ENCODE results near the gene LIFR. TPM values are rescaled to one million over a fixed set of nuclear protein-coding genes. Genes with fewer than 3 reads are reported as not detected.

LIFR gene
- total RNA-seq, 1 donor: 39.8 TPM

DNA sequence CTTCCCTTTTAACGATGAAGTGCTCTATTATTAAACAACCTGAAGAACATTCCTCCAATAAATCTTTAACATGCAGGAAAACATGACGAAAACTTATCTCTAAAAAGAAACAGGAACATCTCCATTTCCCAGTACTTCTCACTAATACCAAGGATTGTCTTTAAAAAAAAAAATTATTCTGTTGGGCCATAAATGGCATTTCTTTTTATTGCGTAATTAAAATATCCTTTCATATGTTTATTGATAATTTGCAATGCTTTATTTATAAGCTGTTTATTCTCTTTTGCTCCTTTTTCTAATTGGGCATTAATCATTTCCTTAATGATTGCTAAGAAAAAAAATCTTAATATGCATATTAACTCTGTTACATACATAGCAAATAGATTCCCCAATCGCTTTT, 18.9 kb downstream of the LIFR start:
- no peaks in the 10 kb centered on the region for H3K9me3 ChIP-seq (ENCODE audit: low read depth, low read length)
- no peak overlapping the region for H3K27ac ChIP-seq (ENCODE audit: low read depth, low read length)
- H3K4me2 ChIP-seq (ENCODE audit: insufficient read depth, low read length): no peak overlapping the region
- H3K79me2 ChIP-seq (ENCODE audit: insufficient read depth, low read length): peaks cover 72% of the 10 kb centered on the region
- H3K4me3 ChIP-seq (ENCODE audit: insufficient read depth, low read length): no peak overlapping the region
- H3K36me3 ChIP-seq (ENCODE audit: insufficient read depth, low read length): no peaks in the 10 kb centered on the region
- no peaks in the 10 kb centered on the region for H4K20me1 ChIP-seq (ENCODE audit: insufficient read depth, low read length)
- H3K27me3 ChIP-seq (ENCODE audit: insufficient read depth, low read length): no peaks in the 10 kb centered on the region
- no peak for DNase-seq (ENCODE audit: insufficient read length, low spot score, missing footprints)
- TF ChIP-seq, protein P1, sequence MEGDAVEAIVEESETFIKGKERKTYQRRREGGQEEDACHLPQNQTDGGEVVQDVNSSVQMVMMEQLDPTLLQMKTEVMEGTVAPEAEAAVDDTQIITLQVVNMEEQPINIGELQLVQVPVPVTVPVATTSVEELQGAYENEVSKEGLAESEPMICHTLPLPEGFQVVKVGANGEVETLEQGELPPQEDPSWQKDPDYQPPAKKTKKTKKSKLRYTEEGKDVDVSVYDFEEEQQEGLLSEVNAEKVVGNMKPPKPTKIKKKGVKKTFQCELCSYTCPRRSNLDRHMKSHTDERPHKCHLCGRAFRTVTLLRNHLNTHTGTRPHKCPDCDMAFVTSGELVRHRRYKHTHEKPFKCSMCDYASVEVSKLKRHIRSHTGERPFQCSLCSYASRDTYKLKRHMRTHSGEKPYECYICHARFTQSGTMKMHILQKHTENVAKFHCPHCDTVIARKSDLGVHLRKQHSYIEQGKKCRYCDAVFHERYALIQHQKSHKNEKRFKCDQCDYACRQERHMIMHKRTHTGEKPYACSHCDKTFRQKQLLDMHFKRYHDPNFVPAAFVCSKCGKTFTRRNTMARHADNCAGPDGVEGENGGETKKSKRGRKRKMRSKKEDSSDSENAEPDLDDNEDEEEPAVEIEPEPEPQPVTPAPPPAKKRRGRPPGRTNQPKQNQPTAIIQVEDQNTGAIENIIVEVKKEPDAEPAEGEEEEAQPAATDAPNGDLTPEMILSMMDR (IDR thresholded peaks at IDR 0.05; ENCODE audit: extremely low read depth, low read depth, low read length): no peak
- H2AFZ ChIP-seq (ENCODE audit: low read length): no peak overlapping the region
- H3K4me1 ChIP-seq (ENCODE audit: insufficient read depth, low read length): no peaks in the 10 kb centered on the region

DNA sequence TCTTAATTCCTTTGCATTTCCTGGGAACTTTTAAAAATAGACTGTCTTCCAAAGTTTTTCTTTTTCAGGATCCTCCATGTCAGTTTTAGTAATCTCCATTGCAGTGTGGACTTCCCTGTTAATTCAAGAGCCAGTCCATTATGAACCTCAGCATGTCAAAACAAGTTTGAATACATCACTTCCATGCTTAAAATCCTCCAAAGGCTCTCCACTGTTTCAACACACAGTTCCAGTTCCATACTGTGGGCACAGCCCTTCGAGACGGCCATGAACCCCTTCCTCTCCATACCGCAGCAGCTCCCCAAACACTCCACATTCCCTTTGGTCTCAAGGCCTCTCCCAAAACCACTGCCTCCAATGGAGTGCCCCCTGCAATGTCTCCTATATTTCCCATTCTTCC, 19.5 kb downstream of the LIFR start:
- H3K4me1 ChIP-seq (ENCODE audit: insufficient read depth, low read length): no peaks in the 10 kb centered on the region
- no peaks in the 10 kb centered on the region for H3K9me3 ChIP-seq (ENCODE audit: low read depth, low read length)
- H3K27ac ChIP-seq (ENCODE audit: low read depth, low read length): no peak overlapping the region
- H2AFZ ChIP-seq (ENCODE audit: low read length): no peak overlapping the region
- peaks cover 71% of the 10 kb centered on the region for H3K79me2 ChIP-seq (ENCODE audit: insufficient read depth, low read length)
- no peaks in the 10 kb centered on the region for H3K27me3 ChIP-seq (ENCODE audit: insufficient read depth, low read length)
- no peak overlapping the region for H3K4me2 ChIP-seq (ENCODE audit: insufficient read depth, low read length)
- TF ChIP-seq, protein P1 (IDR thresholded peaks at IDR 0.05; ENCODE audit: extremely low read depth, low read depth, low read length): no peak
- no peak for DNase-seq (ENCODE audit: insufficient read length, low spot score, missing footprints)
- H3K36me3 ChIP-seq (ENCODE audit: insufficient read depth, low read length): no peaks in the 10 kb centered on the region
- peaks cover 4% of the 10 kb centered on the region for H4K20me1 ChIP-seq (ENCODE audit: insufficient read depth, low read length)
- H3K4me3 ChIP-seq (ENCODE audit: insufficient read depth, low read length): no peak overlapping the region

DNA sequence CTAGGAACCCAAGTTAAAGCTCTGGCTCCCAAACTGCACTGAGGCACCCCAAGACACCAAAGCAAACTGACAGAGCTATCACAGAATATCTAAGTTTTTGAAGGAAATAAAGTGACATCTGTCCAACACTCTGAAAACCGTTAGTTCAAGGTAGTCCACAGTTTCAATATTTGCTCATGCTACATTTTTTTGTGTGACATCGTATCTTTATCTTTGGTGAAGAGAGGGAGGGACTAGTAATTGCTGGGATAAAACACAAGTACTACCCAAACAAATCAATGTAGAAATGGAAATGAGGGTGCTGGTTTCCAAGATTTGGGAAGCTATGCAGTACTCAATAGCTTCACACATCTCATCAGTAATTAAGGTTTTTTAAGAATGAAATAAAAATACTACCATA, 20.6 kb downstream of the LIFR start:
- Histone ChIP-seq H3K27ac (ENCODE audit: low read depth, low read length) (no peak overlapping the region), H3K9me3 (ENCODE audit: low read depth, low read length) (no peaks in the 10 kb centered on the region), H3K79me2 (ENCODE audit: insufficient read depth, low read length) (peaks cover 67% of the 10 kb centered on the region), H3K36me3 (ENCODE audit: insufficient read depth, low read length) (no peaks in the 10 kb centered on the region), H3K4me2 (ENCODE audit: insufficient read depth, low read length) (no peak overlapping the region), H3K27me3 (ENCODE audit: insufficient read depth, low read length) (no peaks in the 10 kb centered on the region), H2AFZ (ENCODE audit: low read length) (no peak overlapping the region), H3K4me3 (ENCODE audit: insufficient read depth, low read length) (no peak overlapping the region), H4K20me1 (ENCODE audit: insufficient read depth, low read length) (peaks cover 5% of the 10 kb centered on the region), H3K4me1 (ENCODE audit: insufficient read depth, low read length) (no peaks in the 10 kb centered on the region)
- TF ChIP-seq, protein P1 (IDR thresholded peaks at IDR 0.05; ENCODE audit: extremely low read depth, low read depth, low read length): no peak
- DNase-seq (ENCODE audit: insufficient read length, low spot score, missing footprints): no peak

DNA sequence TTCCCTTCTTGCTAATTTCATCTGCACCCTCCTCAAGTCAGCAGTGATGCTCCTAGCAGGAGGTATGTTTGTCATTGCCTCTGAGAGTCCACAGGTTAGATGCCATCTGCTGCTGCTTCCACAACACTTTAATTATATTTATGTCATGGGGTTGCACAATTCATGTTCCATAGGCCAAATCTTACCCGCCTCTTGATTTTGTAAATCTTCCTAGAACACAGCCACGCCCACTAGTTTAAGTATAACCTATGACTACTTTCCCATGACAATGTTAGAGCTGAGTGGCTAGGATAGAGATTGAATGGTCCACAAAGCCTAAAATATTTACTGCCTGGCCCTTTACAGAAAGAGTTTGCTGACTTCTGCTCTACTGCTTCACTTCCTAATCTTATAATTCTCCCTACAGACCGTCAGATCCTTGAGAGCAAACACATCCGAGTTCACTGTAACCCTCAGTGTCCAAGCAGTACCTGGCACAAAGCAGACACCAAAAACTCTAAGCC, 21.1 kb downstream of the LIFR start:
- H4K20me1 ChIP-seq (ENCODE audit: insufficient read depth, low read length): peaks cover 5% of the 10 kb centered on the region
- H3K4me2 ChIP-seq (ENCODE audit: insufficient read depth, low read length): no peak overlapping the region
- H3K27me3 ChIP-seq (ENCODE audit: insufficient read depth, low read length): no peaks in the 10 kb centered on the region
- no peaks in the 10 kb centered on the region for H3K4me1 ChIP-seq (ENCODE audit: insufficient read depth, low read length)
- H3K36me3 ChIP-seq (ENCODE audit: insufficient read depth, low read length): no peaks in the 10 kb centered on the region
- no peak for DNase-seq (ENCODE audit: insufficient read length, low spot score, missing footprints)
- no peaks in the 10 kb centered on the region for H3K9me3 ChIP-seq (ENCODE audit: low read depth, low read length)
- TF ChIP-seq, protein P1 (IDR thresholded peaks at IDR 0.05; ENCODE audit: extremely low read depth, low read depth, low read length): no peak
- no peak overlapping the region for H2AFZ ChIP-seq (ENCODE audit: low read length)
- no peak overlapping the region for H3K4me3 ChIP-seq (ENCODE audit: insufficient read depth, low read length)
- no peak overlapping the region for H3K27ac ChIP-seq (ENCODE audit: low read depth, low read length)
- peaks cover 68% of the 10 kb centered on the region for H3K79me2 ChIP-seq (ENCODE audit: insufficient read depth, low read length)

Measured in osteoblast (primary cell).